ENCODE measurements around the gene OTOGL. TPM values are rescaled to one million over a fixed set of nuclear protein-coding genes. Genes with fewer than 3 reads are reported as not detected.

The OTOGL gene, protein sequence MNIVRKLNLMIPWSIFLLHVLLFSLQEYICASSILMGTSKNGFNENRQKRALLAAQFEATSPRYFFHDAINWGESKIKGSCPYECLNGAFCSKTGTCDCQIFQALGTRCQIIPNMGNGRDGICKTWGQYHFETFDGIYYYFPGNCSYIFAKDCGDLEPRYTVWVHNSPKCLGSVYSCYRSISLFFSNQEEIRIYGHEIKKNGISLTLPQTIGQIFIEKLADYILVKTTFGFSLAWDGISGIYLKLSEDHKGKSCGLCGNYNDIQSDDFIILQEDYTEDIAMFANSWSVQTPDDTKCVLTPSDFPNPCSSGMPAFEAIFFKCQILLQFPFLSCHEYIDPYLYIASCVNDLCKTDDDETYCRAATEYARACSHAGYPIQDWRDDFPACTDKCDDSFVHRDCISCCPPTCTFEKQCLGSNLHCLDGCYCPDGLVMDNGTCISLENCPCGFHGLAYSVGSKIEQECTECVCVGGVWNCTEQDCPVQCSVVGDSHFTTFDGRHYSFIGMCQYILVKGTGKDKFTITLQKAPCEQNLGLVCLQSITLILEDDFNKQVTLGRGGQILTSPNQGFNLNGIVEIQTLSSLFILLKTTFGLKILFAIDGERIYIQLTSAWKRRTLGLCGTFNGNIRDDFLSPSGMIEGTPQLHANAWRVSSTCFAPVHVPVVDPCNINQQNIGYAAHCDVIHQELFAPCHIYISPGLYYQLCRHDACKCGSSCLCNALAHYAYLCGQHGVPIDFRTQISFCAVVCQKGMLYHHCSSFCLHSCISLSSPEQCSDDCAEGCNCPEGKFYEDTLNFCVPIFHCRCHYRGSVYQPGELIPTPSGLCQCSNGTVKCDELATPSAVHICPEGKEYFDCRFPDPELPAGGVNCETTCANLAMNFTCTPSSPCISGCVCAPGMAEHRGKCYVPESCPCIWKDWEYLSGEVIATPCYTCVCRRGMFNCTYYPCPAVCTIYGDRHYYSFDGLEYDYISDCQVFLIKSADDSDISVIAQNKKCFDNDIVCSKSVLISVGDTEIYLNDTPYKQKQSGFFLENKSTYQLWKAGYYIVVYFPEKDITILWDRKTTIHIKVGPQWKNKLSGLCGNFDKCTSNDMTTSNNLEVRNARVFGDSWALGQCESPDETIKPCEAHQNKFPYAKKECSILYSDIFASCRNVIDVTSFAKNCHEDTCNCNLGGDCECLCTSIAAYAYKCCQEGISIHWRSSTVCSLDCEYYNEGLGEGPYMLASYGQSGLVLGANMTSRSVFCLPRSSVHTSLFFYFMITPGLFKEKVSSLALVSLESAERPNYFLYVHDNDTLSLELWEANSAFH (N-terminal part only)
- not detected in 2 replicates for total RNA-seq (2014; rRNA removed; shearing (Covaris generic))
- total RNA-seq (2022) = not detected in 2 replicates
- percentile 1 among the genes with signal in this experiment for Bru-seq, nascent RNA
- percentile 3 among the genes with signal in this experiment for BruChase-seq, experiment 1, labeled RNA remaining after a 6-hour chase
- percentile 4 among the genes with signal in this experiment for BruChase-seq, experiment 2, labeled RNA remaining after a 2-hour chase
- long read RNA-seq = 0 reads

DNA sequence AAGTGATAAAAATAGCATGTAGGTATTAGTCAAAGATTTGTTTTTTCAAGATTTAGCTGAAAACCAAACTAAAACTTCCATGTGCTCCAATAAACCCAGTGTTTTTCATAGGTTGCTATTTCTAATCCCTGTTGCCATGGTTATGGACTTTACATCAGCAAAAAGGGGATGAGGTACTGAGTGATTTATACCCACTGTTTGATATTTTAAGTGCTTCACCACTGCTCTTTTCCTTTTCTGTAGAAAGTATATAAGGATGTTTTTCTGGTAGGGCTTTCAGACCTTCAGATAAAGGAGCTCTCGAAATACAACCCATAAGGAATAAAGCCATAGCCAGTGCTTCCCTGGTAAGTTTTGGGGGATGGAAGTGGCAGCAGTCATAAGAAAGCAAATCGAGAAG is at the start of gene OTOGL:
TSS of gene OTOGL (plus strand) at position 279 of the 400 bp plus-strand sequence. CDS start 109,895 bp downstream, outside the sequence.
- no peaks in the 10 kb centered on the region for H3K36me3 ChIP-seq (ENCODE audit: insufficient read depth, low read length)
- no peak within 1 kb of the TSS for H3K4me3 ChIP-seq (ENCODE audit: low read depth, low read length, poor library complexity, severe bottlenecking)
- DNase-seq (ENCODE audit: low spot score) = no peak
- TF ChIP-seq, protein P1, sequence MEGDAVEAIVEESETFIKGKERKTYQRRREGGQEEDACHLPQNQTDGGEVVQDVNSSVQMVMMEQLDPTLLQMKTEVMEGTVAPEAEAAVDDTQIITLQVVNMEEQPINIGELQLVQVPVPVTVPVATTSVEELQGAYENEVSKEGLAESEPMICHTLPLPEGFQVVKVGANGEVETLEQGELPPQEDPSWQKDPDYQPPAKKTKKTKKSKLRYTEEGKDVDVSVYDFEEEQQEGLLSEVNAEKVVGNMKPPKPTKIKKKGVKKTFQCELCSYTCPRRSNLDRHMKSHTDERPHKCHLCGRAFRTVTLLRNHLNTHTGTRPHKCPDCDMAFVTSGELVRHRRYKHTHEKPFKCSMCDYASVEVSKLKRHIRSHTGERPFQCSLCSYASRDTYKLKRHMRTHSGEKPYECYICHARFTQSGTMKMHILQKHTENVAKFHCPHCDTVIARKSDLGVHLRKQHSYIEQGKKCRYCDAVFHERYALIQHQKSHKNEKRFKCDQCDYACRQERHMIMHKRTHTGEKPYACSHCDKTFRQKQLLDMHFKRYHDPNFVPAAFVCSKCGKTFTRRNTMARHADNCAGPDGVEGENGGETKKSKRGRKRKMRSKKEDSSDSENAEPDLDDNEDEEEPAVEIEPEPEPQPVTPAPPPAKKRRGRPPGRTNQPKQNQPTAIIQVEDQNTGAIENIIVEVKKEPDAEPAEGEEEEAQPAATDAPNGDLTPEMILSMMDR (conservative IDR thresholded peaks at IDR 0.05; ENCODE audit: low read length) = no peak
- TF ChIP-seq EZH2phosphoT487 (IDR thresholded peaks at IDR 0.05; ENCODE audit: borderline replicate concordance, low read depth, low read length) = no peak
- H3K79me2 ChIP-seq (ENCODE audit: insufficient read depth, low read depth, low read length) = no peaks in the 10 kb centered on the region
- no peak within 1 kb of the TSS for H3K27ac ChIP-seq (ENCODE audit: low read depth, low read length, poor library complexity, severe bottlenecking)
- H3K4me1 ChIP-seq (ENCODE audit: insufficient read depth, low read length, poor library complexity, severe bottlenecking) = no peaks in the 10 kb centered on the region
- H2AFZ ChIP-seq (ENCODE audit: low read length) = no peak within 1 kb of the TSS
- no peak within 1 kb of the TSS for H3K4me2 ChIP-seq (ENCODE audit: low read length)
- intact Hi-C loops (cut with micrococcal nuclease; ENCODE audit: unreplicated experiment) = no loop called here
- H3K9me3 ChIP-seq (ENCODE audit: low read length) = no peaks in the 10 kb centered on the region
- H4K20me1 ChIP-seq (ENCODE audit: insufficient read depth, low read length) = no peaks in the 10 kb centered on the region
- no peaks in the 10 kb centered on the region for H3K9me2 ChIP-seq (ENCODE audit: insufficient read depth, low read length)
- ChIA-PET CTCF (ENCODE audit: unreplicated experiment) (no interaction called here), POLR2A (interaction anchor here (0.7 kb wide), 3 partner anchors 58 to 1040 kb away, joined by 3 to 4 read pairs (median 3); no protein-coding TSS in a partner anchor)
- BruUV-seq (replicated peaks) = no TSS peak

DNA sequence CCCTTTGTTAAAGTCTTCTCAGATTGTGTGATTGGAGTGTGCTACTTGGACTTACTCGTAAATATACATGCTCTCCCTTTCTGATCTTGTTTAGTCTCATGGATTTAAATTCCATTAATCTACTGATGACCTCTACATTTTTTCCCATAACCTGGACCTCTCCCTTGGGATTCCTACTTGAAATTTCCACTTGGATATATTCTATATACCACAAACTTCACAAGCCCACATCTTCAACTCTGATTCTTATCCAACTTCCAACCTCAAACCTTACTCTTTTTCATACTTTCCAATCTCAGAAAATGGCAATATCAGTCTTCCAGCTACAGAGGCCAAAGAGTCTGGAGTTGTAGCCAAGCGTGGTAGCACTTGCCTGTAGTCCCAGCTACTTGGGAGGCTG is 49.1 kb upstream of the OTOGL start:
- Histone ChIP-seq H3K9me3 (ENCODE audit: low read length) (no peaks in the 10 kb centered on the region), H4K20me1 (ENCODE audit: insufficient read depth, low read length) (no peaks in the 10 kb centered on the region), H3K36me3 (ENCODE audit: insufficient read depth, low read length) (no peaks in the 10 kb centered on the region), H2AFZ (ENCODE audit: low read length) (no peak overlapping the region), H3K4me2 (ENCODE audit: low read length) (no peak overlapping the region), H3K4me1 (ENCODE audit: insufficient read depth, low read length, poor library complexity, severe bottlenecking) (no peaks in the 10 kb centered on the region), H3K79me2 (ENCODE audit: insufficient read depth, low read depth, low read length) (no peaks in the 10 kb centered on the region), H3K4me3 (ENCODE audit: low read depth, low read length, poor library complexity, severe bottlenecking) (no peak overlapping the region), H3K9me2 (ENCODE audit: insufficient read depth, low read length) (no peaks in the 10 kb centered on the region), H3K27ac (ENCODE audit: low read depth, low read length, poor library complexity, severe bottlenecking) (no peak overlapping the region)
- intact Hi-C loops (cut with micrococcal nuclease; ENCODE audit: unreplicated experiment) = no loop called here
- no peak for TF ChIP-seq EZH2phosphoT487 (IDR thresholded peaks at IDR 0.05; ENCODE audit: borderline replicate concordance, low read depth, low read length)
- TF ChIP-seq, protein P1 (conservative IDR thresholded peaks at IDR 0.05; ENCODE audit: low read length) = no peak
- DNase-seq (ENCODE audit: low spot score) = no peak
- POLR2A ChIA-PET = no interaction called here
- CTCF ChIA-PET (ENCODE audit: unreplicated experiment) = no interaction called here
- no TSS peak for BruUV-seq (replicated peaks)
